Stimulated activated CD8-positive, alpha-beta memory T cell treated with anti-CD3 and anti-CD28 coated beads, Interleukin-12 subunit alpha, Interleukin-12 subunit beta, amount 100 ng/mL, for 24 hours (primary cell): Measurements from ENCODE around the gene CAND1.

Experiments
- DNase-seq: peaks from one replicate; pipeline ENCODE4 v3.0.0-alpha.2; 2020; ENCODE audit errors: extremely low read depth

Gene CAND1

DNA sequence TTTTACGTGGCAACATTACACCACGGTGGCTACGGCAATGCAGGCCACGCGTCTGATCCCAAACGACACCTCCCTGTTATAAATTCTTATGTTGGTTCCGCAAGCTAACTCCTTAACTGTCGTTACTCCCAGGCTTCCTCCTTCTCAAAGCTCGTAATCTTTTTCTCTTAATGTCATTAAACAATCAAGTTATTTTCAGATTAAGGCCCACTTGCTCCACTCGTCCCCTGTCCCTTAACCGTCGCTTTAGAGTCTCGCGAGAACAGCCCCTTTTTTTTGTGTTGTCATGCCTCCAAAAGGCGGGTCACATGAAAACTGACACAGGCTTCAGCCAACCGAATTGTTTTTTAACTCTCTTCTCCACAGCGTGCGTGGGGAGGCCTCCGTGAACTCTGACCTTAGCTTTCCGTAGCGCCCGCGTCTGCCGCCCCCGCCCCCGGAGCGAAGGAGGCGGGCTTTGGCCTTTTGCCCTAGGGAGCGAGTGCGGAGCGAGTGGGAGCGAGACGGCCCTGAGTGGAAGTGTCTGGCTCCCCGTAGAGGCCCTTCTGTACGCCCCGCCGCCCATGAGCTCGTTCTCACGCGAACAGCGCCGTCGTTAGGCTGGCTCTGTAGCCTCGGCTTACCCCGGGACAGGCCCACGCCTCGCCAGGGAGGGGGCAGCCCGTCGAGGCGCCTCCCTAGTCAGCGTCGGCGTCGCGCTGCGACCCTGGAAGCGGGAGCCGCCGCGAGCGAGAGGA is at the start of gene CAND1:
Gene CAND1 (plus strand): TSS at position 463 of the 737 bp plus-strand sequence. CDS start 360 bp downstream, outside the sequence.
- peak; percentile 83 for DNase-seq

- DNase-seq, result no peak
Measured at GRCh38 chr12:67220065-67220464, 49.1 kb upstream of the CAND1 start.

DNA sequence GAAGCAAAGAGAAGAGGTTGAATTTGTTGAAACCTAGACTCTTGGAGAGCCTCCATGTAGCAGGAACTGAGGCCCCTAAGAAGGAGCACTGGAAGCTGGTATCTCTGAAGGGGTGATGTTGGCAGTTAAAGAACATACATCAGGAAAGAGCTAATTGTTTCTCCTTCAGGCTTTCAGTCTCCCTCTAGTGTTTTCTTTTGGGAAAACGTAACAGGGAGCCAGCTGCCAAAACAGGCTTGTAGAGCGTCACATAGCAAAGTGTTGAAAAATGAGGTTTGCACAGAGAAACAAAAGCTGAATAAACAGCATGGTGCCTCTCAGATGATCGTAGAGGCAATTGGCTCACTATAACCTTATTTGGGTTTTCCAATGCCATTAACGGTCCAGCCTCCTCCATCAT is 46.9 kb upstream of the CAND1 start:
- no peak for DNase-seq

DNA sequence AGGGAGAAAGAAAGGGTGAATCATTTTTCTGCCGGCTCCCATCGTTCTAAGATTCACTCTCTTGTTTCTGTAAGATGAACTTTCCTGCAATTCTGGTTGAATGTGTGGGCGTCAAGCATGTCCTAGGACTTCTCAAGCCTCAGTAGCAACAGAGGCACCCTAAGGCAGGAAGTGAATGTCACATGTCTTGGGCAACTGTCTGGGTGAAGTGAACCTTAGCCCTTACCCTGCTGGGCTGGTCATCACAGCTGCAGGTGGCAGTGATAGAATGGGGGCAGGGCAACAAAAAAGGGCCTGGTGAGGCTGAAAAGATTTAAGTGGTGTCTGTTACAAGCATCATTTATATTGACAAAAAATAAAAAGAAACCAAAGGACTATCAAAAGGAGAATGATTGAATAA is 45.9 kb upstream of the CAND1 start:
- no peak for DNase-seq

DNA sequence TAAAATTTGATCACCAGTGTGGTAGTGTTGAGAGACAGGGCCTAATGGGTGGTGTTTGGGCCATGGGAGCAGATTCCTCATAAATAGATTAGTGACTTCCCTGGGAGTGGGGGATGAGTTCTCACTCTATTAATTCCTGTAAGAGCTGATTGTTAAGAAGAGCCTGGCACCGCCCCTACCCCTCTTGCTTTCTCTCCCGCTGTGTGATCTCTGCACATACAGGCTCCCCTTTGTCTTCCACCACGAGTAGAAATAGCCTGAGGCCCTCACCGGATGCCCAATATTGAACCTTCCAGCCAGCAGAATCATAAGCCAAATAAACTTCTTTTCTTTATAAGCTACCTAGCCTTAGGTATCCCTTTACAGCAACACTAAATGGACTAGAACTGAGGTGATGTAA is 31.9 kb upstream of the CAND1 start:
- no peak for DNase-seq

DNA sequence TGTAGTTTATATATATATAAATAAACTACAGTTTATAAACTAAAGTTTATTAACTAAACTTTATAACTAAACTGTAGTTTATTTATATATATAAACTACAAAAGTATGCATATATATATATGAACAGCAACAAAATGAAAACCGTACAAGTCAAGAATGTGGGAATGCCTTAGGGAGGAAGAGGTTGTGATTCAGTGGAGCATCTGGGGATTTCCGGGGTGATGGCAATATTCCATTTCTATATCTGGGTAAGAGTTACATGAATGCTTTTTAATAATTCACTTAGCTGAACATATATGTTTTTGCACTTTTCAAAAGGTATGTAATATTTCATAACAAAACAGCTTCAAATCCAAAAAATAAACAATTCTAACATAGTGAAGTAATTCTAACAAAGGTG is 30.1 kb upstream of the CAND1 start:
- no peak for DNase-seq

DNA sequence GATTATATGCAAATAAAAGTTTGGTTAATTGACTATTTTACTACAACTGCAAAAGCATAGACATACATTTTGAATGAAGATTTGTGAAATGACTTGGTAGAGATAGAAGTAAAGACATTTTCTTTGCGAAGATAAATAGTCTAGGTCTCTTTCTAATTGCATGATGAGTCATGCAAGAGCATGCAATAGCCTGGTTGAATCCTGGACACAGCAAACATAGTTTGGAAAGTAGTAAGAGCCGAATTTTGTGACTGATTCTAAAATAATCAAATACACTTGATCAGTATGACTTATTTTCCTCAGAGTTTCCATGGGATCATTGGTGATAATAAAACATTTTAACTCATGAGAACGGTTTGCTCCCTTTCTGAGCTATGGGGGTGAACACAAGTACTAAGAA is 27.7 kb upstream of the CAND1 start:
- DNase-seq, result no peak

GRCh38 chr12:67243260-67243659 is 25.9 kb upstream of the CAND1 start:
- no peak for DNase-seq

- DNase-seq, result no peak
Measured at GRCh38 chr12:67245571-67245970, 23.6 kb upstream of the CAND1 start.

DNA sequence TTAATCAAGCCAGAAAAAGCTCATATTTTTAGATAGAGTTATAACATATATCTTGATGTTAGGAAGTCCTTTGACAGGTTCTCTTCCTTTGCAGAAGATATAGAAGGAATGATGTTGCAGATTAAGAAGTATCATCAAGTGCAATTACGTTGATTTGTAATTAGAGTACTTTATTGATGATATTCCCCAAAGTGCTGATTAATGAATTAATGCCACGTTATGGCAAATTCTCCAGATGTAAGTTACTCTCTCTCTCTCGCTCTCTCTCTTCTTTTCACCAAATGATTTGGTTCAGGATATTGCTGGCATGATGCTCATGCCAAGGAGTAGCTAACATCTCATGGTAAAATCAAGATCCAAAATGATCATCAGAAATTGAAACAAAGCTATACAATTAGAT is 18.1 kb upstream of the CAND1 start:
- no peak for DNase-seq

DNA sequence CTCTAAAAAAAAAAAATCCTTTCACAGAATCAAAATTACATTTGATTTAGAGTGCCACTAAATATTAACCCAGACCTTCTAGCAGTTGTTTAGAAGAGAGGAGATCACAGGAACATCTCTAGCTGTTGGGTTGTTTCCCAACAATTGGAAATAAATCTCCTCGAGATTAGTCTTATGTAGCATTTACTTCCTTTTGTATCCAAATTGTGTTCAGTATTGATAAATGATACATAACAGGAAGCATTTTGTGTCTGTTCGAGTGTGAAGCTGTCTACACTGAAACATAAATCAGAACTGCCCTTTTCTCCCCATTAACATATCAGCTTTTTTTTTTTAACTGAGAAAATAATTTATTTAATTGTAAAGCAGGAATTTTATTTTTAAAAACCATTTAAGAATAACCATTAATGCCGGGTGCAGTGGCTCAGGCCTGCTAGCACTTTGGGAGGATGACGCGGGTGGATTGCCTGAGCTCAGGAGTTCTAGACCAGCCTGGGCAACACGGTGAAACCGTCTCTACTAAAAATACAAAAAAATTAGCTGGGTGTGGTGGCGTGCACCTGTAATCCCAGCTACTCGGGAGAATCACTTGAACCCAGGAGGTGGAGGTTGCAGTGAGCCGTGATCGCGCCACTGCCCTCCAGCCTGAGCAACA is 14.7 kb upstream of the CAND1 start:
- no peak for DNase-seq

- no peak for DNase-seq
Measured at GRCh38 chr12:67256649-67257048, 12.5 kb upstream of the CAND1 start.

- DNase-seq, result no peak
Measured at GRCh38 chr12:67263471-67263870, 5.7 kb upstream of the CAND1 start.

GRCh38 chr12:67268335-67268895 is 743 bp upstream of the CAND1 start:
- peak; percentile 65 for DNase-seq

GRCh38 chr12:67269633-67270573 is 745 bp downstream of the CAND1 start:
- DNase-seq, result no peak

GRCh38 chr12:67270622-67271021 is 1.5 kb downstream of the CAND1 start:
- DNase-seq, result no peak

- no peak for DNase-seq
Measured at GRCh38 chr12:67271976-67272375, 2.8 kb downstream of the CAND1 start.

DNA sequence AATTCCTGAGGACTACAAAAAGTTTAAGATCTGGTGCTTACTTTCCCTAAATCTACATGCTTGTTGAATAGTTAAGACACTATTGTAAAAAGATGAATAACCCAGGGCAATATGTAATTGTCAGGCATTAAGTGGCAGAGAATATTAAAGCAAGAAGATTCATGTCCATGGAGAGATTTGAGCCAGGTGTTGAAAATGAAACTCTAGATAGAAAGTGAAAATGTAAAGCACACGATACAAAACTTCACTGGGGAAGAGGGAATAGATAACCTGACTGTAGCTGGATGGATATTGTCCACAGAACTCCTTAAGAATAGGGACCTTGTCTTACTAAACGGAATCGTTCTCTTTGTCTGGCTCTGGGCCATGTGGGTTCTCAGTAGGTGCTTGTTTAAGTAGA is 5.0 kb downstream of the CAND1 start:
- no peak for DNase-seq

DNA sequence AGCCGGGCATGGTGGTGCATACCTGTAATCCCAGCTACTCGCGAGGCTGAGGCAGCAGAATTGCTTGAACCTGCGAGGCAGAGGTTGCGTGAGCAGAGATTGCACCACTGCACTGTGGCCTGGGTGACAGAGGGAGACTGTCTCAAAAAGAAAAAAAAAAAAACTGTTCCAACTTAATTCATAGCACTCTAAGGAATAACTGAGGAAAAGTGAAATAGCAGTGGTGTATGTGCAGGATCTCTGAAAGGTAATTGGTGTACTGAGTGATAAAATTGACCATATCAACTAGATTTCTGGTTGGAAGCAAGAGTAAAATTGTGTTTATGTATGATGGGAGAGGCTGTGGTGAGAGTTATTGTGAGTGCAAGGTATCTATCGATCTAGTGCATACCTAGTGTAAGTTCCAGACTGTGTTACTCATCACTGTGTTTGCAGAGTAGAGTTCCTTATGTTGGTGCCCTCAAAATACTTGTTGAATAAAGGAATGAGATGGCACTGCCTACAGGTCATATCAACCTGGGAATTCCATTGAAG is 6.3 kb downstream of the CAND1 start:
- DNase-seq, result no peak

DNA sequence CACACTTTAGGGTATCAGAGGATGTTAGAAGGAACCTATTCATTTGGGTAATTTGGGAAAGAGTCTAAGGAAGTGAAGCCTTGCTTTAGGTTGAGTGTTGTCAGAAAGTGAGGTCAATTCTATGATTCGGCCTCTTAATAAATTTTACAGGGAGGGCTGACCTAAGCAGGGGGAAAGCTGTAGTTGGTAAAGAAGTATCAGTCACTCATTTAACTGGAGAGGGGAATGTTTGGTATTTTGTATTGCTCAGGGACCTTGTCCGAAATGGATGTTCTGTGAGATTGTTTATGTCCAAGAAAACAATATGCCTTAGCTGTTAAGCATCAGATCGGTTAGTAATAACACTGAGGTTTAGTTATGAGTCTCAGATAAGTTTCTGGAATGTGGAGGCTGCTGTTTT is 7.3 kb downstream of the CAND1 start:
- no peak for DNase-seq

- no peak for DNase-seq
Measured at GRCh38 chr12:67279637-67280036, 10.5 kb downstream of the CAND1 start.

DNA sequence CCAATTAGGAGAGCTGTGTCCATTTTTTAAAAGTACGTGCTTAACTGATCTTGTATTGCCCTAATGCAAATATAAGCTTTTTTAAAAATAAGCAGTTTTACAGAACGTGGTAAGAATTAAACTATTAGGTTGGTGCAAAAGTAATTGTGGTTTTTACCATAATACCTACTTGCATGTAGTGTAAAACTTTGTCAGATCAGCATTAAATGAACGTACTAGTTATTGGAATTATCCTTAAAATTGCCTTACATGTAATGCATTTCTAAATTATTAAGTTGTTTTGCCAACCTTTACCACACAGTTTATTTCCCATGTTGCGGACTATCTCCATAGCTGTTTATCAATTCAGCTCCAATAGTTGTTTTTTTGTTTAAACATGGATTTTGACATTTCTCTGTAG is 10.9 kb downstream of the CAND1 start:
- DNase-seq, result no peak
